ENCODE data around the gene CXXC5.

The CXXC5 gene

DNA sequence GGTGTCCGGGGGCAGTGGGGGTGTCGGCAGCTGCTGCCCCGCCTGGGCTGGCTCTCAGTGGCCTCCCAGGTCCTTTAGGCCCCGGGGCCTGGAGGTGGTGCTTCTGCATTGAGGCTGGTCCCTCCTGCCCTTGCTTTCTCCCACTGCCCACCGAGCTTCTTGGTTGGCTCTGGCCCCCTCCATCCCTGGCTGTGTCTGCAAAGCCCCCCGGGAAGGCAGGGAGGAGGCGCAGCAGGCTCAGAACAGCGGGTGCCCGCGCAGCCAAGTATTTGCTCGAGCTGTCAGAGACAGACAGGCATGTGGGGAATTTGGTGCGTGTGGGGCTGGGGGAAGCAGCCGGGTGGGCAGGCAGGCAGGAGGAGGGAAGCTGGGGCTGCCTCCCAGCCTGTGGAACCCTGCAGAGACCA, 11.5 kb downstream of the CXXC5 start:
- no peak overlapping the region for H3K4me2 ChIP-seq (ENCODE audit: insufficient read depth, low read length)
- ATAC-seq (ENCODE audit: insufficient read depth, low read depth) = no peak
- no peak overlapping the region for H3K4me3 ChIP-seq (ENCODE audit: low read depth in 1 of 2, low read length in 2 of 2)
- TF ChIP-seq CTCF (IDR thresholded peaks at IDR 0.05; ENCODE audit: borderline replicate concordance, extremely low read depth, low read length, poor library complexity, severe bottlenecking) = no peak
- H3K4me1 ChIP-seq (ENCODE audit: insufficient read depth, low read length) = peaks cover 23% of the 10 kb centered on the region
- H2AFZ ChIP-seq (ENCODE audit: low read depth, low read length) = no peak overlapping the region
- peaks cover 98% of the 10 kb centered on the region for H3K79me2 ChIP-seq (ENCODE audit: insufficient read depth, low read length)
- no peak overlapping the region for H3K9ac ChIP-seq (ENCODE audit: low read depth, low read length)
- no peak for DNase-seq
- no peaks in the 10 kb centered on the region for H3K27me3 ChIP-seq (ENCODE audit: insufficient read depth, low read length, poor library complexity)
- H3K9me3 ChIP-seq (ENCODE audit: insufficient read depth, low read length, severe bottlenecking) = no peaks in the 10 kb centered on the region
- peak overlapping the region; percentile 52 for H3K27ac ChIP-seq (ENCODE audit: low read length)
- peaks cover 8% of the 10 kb centered on the region for H3K36me3 ChIP-seq (ENCODE audit: insufficient read depth, low read length)
- H4K20me1 ChIP-seq (ENCODE audit: insufficient read depth, low read length) = peaks cover 82% of the 10 kb centered on the region

DNA sequence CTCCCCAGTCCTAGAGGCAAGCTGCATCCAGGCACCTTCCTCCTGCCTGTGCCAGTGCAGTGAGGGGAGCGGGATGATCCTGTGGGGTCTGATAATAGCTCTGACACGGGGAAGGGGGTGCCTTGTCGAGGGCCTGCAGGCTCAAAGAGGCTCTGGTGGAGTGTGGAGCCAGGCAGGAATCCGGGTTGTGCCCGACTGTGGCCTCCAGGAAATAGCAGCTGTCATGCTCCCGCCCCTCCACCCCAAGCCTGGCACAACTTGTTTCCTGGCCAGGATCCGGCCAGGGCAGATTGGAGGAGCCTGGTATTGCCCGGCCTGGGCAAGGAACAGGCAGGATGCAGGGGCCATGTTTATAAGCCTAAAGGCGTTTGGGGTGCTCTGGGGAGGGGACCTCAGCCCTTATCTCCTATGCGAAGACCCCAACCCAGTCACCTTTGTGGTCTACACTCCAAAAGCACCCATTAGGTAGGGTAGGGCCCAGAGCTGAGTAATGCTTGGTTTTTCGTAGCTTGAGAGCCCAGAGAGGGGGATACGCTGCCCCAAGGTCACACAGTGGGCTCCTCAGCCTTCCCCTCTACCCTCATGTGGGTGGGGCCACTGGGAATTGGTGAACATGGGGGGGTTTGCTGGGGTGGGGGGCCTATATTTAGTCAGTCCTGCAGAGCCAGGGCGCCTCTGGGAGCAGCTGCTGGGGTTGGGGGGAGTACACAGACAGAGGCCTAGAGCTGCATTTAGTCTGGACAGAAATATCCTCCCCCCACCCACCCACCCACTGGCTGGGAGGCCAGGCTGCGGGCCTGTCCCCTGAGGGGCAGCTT, 12.2 kb downstream of the CXXC5 start:
- no peak overlapping the region for H3K4me2 ChIP-seq (ENCODE audit: insufficient read depth, low read length)
- no peaks in the 10 kb centered on the region for H3K27me3 ChIP-seq (ENCODE audit: insufficient read depth, low read length, poor library complexity)
- no peak overlapping the region for H2AFZ ChIP-seq (ENCODE audit: low read depth, low read length)
- peaks cover 8% of the 10 kb centered on the region for H3K36me3 ChIP-seq (ENCODE audit: insufficient read depth, low read length)
- TF ChIP-seq CTCF (IDR thresholded peaks at IDR 0.05; ENCODE audit: borderline replicate concordance, extremely low read depth, low read length, poor library complexity, severe bottlenecking) = no peak
- no peak for TF ChIP-seq EZH2 (IDR thresholded peaks at IDR 0.05; ENCODE audit: borderline replicate concordance, low read depth, low read length, severe bottlenecking)
- peak overlapping the region; percentile 52 for H3K27ac ChIP-seq (ENCODE audit: low read length)
- ATAC-seq (ENCODE audit: insufficient read depth, low read depth) (no peak), DNase-seq (no peak)
- no peaks in the 10 kb centered on the region for H3K9me3 ChIP-seq (ENCODE audit: insufficient read depth, low read length, severe bottlenecking)
- peaks cover 19% of the 10 kb centered on the region for H3K4me1 ChIP-seq (ENCODE audit: insufficient read depth, low read length)
- no peak overlapping the region for H3K4me3 ChIP-seq (ENCODE audit: low read depth in 1 of 2, low read length in 2 of 2)
- peaks cover 98% of the 10 kb centered on the region for H3K79me2 ChIP-seq (ENCODE audit: insufficient read depth, low read length)
- peaks cover 80% of the 10 kb centered on the region for H4K20me1 ChIP-seq (ENCODE audit: insufficient read depth, low read length)
- H3K9ac ChIP-seq (ENCODE audit: low read depth, low read length) = no peak overlapping the region

- H3K36me3 ChIP-seq (ENCODE audit: insufficient read depth, low read length) = peaks cover 8% of the 10 kb centered on the region
- H3K4me3 ChIP-seq (ENCODE audit: low read depth in 1 of 2, low read length in 2 of 2) = no peak overlapping the region
- DNase-seq = no peak
- H3K27ac ChIP-seq (ENCODE audit: low read length) = peak overlapping the region; percentile 22; the same call in 1 of the 2 replicates
- H2AFZ ChIP-seq (ENCODE audit: low read depth, low read length) = no peak overlapping the region
- no peaks in the 10 kb centered on the region for H3K27me3 ChIP-seq (ENCODE audit: insufficient read depth, low read length, poor library complexity)
- no peak overlapping the region for H3K4me2 ChIP-seq (ENCODE audit: insufficient read depth, low read length)
- no peak for TF ChIP-seq CTCF (IDR thresholded peaks at IDR 0.05; ENCODE audit: borderline replicate concordance, extremely low read depth, low read length, poor library complexity, severe bottlenecking)
- TF ChIP-seq EZH2 (IDR thresholded peaks at IDR 0.05; ENCODE audit: borderline replicate concordance, low read depth, low read length, severe bottlenecking) = no peak
- H3K4me1 ChIP-seq (ENCODE audit: insufficient read depth, low read length) = peaks cover 15% of the 10 kb centered on the region
- no peak; the same call in 2 of the 3 replicates for ATAC-seq (ENCODE audit: insufficient read depth, low read depth)
- H3K9me3 ChIP-seq (ENCODE audit: insufficient read depth, low read length, severe bottlenecking) = no peaks in the 10 kb centered on the region
- peaks cover 82% of the 10 kb centered on the region for H4K20me1 ChIP-seq (ENCODE audit: insufficient read depth, low read length)
- H3K9ac ChIP-seq (ENCODE audit: low read depth, low read length) = no peak overlapping the region
- H3K79me2 ChIP-seq (ENCODE audit: insufficient read depth, low read length) = peaks cover 98% of the 10 kb centered on the region
Measured at GRCh38 chr5:139660923-139661814, 13.0 kb downstream of the CXXC5 start.

Measured in DND-41 (cell line).